ENCODE results near the gene CD81.

CD81 gene

GRCh38 chr11:2381494-2382128 is 4.5 kb downstream of the CD81 start:
- no peak overlapping the region for H3K4me3 ChIP-seq (replicated peaks; ENCODE audit: low read depth, low read length)
- no peak for DNase-seq (ENCODE audit: extremely low read depth, low read depth)
- TF ChIP-seq CTCF (IDR thresholded peaks at IDR 0.05; ENCODE audit: low read depth, low read length, missing control alignments), result no peak

- no peak overlapping the region for H3K4me3 ChIP-seq (replicated peaks; ENCODE audit: low read depth, low read length)
- TF ChIP-seq CTCF (IDR thresholded peaks at IDR 0.05; ENCODE audit: low read depth, low read length, missing control alignments), result no peak
- no peak for DNase-seq (ENCODE audit: extremely low read depth, low read depth)
Measured at GRCh38 chr11:2382129-2382517, 5.0 kb downstream of the CD81 start.

- no peak for TF ChIP-seq CTCF (IDR thresholded peaks at IDR 0.05; ENCODE audit: low read depth, low read length, missing control alignments)
- H3K4me3 ChIP-seq (replicated peaks; ENCODE audit: low read depth, low read length), result no peak overlapping the region
- DNase-seq (ENCODE audit: extremely low read depth, low read depth), result no peak
Measured at GRCh38 chr11:2382936-2383851, 6.1 kb downstream of the CD81 start.

- no peak for DNase-seq (ENCODE audit: extremely low read depth, low read depth)
- no peak for TF ChIP-seq CTCF (IDR thresholded peaks at IDR 0.05; ENCODE audit: low read depth, low read length, missing control alignments)
- H3K4me3 ChIP-seq (replicated peaks; ENCODE audit: low read depth, low read length), result no peak overlapping the region
Measured at GRCh38 chr11:2383852-2384804, 7.0 kb downstream of the CD81 start.

- no peak for DNase-seq (ENCODE audit: extremely low read depth, low read depth)
- no peak for TF ChIP-seq CTCF (IDR thresholded peaks at IDR 0.05; ENCODE audit: low read depth, low read length, missing control alignments)
- H3K4me3 ChIP-seq (replicated peaks; ENCODE audit: low read depth, low read length), result no peak overlapping the region
Measured at GRCh38 chr11:2385156-2386151, 8.3 kb downstream of the CD81 start.

Measured in HFF-Myc (cell line).